Left renal pelvis (tissue), 4 donors: ENCODE measurements around the gene KDM4B. TPM values are rescaled to one million over a fixed set of nuclear protein-coding genes. Genes with fewer than 3 reads are reported as not detected.

Experiments
- DNase-seq, 4 donors: peaks; one replicate each; pipeline ENCODE4 v3.0.0-alpha.2; 2013; ENCODE audit warnings: low read depth in 4 of 4, low spot score in 3 of 4
- polyA plus RNA-seq, 4 donors: library from polyadenylated mRNA; unstranded; fragments of 120-200 nt; gene quantifications; one replicate each; pipeline ENCODE4 v1.2.1, GENCODE V29; 2013; ENCODE audit not compliant: insufficient read length in 4 of 4

The KDM4B gene
- polyA plus RNA-seq, 4 donors: 18.5 to 28.4 (median 22.4) TPM

DNA sequence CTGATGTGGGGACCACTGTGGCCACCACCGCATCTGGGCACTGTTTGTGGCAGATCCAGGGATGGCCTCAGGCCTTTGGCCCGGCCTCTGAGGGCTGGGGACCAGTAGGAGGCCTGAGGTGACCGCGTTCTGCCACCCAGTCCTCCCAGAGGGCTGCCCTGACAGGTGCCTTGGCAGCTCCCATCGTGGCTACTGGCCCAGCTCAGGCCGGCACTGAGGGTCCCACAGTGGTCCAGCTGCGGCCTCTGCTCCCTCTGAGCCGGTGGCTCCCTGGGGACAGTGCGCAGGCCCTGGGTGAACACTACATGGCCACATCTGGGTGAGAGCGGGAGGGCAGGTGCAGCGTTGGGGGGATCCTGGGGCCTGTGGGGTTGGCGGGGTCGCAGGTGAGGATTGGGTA, 61.9 kb downstream of the KDM4B start:
- no peak for DNase-seq

DNA sequence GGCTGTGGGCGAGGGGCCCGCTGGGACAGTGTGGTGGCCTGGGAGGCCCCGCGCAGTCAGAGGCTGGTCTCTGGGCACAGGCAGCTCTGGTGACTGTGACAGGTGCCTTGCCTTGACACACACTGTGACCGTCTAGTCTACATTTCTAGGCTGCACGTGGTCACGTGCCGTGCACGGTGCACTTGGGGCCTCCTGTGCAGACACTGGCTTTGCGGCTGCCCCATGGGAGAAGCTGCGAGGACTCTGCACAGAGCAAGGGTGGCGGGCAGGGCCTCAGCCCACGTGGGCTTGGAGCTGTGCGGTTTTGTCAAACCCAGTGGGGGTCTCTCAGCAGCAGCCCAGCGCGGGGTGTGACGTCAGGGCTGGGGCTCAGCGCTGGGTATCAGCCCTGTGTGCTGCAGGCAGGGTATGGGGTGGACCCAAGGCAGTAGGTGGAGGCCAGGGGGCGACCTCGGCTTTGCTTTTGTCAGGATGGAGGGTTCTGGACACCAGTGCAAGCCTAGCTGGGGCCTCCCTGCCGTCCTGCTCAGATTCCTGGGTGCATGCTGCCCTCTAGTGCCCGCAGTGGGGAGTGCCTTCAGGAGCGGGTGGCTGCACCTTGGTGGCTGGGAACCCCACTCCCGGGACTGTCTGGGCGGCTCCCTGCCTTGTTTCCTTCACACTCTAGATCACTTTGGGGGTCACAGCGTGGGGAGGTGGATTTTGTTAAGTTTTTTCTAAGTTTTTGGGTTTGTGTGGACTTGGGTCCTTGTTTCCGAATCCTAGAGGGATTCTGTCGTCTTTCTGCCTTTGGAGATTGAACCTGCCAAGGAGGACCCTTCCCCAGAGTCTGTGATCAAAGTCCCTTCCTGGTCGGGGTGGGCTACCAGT, 62.6 kb downstream of the KDM4B start:
- DNase-seq: peak; percentile 43 to 66 (median 56)

DNA sequence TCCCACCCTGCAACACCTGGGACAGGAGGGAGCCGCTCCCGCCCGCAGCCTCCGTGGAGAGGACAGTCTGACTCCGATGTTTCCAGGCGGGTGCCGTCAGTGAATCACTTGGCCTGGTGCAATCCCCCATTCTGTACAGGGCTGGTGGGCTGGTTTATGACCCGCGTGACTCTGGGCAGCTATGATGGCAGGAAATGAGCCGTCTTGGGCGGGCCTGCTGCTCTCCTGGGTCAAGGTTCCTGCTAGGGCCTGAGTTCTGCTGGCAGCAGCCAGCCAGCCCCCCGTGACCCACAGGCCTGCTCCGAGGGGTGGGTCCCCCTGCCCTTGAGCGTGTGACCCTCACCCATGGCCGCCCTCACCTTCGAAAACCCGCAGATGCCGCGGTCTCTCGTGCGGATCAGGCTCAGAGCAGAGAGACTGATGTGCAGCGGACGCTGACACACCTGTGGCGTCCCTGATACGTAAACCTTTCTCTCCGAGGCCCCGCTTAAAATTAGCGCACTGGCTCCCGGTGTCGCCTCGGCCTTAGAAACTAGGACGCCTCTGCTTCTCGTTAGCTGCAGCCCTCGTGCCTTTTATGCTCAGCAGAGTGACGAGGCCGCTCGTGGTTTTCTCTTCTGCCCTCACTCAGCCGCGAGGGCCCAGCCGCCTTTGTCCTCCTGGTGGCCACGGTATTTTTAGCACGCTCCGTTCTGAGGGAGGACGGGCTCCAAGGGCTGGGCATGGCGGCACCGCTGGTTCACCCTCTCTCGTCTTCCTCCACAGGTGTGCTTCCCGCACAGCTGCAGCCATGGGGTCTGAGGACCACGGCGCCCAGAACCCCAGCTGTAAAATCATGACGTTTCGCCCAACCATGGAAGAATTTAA, 63.4 kb downstream of the KDM4B start:
- no peak for DNase-seq

DNA sequence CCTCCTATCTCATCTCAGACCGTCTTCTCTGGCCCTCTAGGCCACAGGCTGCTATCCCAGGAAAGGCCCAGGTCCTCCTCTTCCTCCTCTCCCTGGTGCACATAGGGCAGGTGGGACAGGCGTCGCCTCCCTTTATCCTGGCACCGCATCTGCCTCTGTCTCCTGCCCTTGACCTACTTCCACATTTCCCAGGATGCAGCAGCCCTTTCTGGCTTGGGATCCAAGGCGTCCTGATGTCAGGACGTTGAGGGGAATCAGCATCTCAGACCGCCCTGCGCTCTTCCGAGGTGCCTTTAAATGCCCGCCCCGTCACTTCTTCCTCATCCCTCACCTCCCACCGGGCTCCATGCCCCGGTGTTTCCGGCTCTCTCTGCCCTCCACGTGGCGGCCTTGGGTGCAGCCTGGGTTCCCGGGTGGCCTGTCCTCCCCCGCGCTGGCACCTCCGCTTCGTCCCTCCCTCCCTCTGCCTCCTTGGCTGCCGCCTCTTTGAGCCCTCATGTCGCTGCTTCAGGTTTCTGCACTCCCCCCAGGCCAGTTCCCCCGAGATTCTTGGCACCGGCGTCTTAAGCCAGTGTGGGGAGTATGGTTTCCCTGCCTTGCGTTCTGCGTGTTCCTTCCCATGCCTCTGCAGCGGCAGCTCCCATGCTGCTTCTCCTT, 66.3 kb downstream of the KDM4B start:
- DNase-seq: no peak

DNA sequence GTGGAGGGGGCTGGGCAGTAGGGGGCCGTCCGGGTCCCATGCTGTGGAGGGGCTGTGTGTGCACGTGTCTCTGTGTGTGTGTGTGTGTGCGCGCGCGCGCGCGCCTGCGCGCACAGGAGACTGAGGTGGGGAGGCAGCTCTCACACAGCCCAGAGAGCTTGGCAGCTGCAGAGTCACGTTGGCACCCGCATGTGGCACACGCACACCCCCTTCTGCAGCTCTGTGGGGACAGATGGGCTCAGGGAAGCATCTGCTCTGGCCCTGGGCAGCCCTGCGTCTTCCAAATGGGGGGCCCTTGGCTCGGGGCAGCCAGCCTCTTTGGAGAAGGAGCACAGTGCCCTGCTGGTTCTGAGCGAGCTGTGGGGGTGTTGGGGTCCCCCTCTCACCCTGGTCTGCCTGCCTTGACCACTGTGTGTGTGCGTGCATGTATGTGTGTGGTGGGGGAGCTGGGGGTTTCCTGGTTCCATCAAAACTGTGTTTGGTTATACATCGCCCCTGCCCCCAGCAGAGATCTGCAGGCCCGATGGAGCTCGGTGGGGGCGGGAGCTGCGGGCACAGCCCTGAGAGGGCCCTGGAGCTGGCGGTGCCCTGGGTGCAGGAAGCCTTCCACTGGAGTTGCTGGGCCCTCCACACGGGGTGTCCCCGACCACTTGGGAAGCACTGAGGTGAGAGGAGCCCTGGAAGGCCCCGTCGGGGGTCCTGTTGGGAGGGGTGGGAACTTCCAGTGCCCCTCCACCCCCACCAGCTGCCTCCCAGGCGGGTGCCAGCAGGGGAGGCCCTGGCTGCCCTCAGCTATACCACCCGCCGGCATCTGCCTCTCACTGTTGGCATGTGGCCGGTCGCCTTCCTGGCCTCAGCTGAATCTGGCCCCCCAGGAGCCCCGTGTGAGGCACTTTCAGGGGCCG, 67.1 kb downstream of the KDM4B start:
- DNase-seq: no peak

DNA sequence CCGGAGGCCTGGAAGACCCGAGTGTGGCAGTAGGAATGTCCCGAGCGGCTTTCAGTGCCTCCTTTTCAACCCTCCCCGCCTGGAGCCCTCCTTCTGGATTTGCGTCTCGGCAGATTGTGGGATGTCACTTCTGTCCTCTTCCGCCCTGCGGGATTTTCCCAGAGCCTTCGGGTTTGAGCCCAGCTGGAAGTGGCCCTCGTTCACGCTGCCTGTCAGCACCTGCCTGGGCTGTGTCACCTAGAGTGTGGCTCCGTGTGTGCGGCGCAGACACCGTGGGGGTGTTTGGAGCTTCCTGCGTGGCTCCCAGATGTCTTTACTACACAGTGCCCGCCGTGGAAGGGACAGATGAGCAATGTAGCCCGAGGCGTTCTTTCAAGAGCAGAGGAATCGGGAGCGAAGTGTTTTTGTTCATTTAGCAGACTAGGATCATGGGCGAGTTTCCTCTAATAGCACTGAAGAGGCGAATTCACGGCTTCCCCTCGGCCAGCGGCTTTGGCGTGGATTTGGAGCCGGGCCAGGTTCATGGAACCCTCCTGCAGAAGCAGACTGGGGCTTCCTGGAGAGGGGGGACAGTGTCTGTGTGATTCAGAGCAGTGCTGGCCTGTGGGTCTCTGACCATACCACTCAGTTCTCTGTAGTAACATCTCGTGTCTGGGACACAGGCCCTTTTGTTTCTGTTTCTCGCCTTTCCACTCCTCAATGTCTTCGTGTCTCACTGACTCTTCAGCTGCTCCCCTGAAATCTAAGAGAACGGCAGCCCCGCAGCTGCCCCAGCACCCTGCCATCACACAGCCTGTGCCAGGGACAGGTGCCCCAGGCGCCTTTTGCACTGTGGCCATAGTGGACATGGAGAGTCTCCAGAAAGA, 68.0 kb downstream of the KDM4B start:
- DNase-seq: no peak

DNA sequence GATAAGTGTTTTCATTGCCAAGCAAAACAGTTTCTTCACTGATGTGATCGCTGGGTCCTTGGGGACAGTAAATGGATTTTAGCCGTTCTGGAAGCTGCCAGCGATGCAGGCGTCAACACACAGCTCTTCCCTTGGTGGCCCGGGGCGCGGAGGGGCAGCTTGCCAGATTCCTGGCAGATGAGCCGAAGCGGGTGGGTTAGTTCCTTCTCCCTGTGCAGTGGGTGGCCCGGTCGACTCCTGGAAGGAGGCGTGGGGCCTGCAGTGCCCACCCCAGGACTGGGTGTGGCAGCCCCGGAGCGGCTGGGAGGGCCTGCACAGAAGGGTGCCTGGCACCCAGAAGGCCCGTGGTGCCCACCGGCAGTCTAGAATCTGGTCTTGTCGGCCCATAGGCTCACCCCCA, 69.0 kb downstream of the KDM4B start:
- DNase-seq: no peak

DNA sequence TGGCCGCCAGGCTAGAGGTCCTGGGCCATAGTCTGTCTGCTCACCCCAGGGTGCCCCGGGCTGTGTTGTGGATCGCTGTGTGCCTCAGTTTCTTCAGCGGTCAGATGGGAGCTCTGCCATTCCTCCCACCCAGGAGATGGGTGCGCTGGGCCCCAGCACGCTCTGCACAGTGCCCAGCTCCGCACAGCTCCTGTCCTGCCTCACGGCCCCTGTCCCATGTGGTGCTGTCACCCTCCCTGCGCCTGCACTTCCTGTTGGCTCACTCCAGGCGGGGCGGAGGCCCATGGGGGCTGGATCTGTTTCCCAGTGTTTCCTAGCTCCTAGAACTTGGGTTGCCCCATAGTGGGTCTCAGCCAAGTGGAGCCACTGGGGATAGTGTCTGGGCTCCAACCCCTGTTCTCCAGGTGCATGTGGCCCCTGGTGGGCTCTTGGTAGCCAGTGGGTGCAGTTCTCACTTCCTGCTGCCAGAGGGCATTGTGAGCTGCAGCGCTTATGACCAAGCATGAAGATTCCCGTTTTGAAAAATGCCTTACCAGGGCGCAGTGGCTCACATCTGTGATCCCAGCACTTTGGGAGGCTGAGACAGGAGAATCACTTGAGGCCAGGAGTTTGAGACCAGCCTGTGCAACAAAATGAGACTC, 69.8 kb downstream of the KDM4B start:
- no peak for DNase-seq

DNA sequence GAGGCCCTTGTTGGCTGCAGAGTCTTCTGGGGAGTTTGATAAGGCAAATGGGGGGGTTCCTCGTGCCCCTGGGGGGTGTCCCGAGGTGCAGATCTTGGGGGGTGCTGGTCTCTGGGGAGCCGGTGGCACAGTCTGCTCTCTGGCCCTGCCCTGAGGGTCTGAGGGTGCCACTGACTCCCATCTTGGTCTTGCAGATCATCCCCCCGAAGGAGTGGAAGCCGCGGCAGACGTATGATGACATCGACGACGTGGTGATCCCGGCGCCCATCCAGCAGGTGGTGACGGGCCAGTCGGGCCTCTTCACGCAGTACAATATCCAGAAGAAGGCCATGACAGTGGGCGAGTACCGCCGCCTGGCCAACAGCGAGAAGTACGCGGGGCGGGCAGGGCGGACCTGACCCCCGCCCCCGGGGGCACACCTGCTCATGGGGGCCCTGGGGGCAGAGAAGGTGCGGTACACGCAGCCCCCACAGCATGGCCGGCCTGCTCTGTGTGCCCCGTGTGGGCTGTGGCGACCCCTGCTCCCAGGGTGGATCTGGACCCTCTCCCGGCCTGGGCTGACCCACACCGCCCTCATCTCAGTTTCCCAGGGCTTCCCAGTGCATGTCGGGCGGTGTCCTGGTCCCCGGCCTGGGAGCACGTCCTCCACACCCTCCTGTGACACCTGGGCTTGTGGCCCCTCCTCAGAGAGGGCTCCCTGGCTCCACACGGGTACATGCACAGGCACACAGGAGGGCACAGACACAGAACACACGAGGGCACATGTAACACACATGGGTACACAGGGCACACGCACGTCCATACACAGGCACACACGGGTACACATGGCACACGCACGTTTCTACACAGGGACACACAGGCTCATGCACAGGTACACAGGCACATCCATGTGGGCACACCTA, 71.0 kb downstream of the KDM4B start:
- no peak for DNase-seq

DNA sequence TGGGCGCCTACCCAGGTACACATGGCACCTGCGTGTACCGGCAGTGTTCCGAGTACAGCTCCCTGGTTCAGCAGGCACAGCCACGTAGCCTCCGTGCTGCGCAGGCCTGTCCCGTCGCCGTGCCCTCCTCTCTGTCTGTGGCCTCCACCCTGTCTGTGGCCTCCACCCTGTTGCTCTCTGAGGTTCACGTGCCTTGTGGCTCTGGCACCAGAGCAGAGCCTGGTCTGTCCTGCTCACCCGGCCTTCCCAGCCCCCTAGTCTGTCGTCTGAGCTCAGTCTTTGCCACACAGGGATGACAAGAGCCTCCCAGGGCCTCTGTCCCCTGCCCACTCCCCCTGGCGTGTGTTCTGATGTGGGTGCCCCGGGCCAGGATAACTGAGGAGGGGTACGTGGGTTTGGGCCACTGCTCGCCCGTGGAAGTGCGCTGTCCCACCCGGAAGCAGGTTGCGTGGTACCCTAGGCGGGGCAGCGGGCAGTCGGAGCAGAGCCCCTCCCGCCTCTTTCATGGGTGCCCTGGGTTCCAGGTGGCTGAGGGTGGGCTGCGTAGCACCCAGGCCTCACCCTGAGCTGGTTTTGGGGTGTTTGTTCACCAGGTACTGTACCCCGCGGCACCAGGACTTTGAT, 71.7 kb downstream of the KDM4B start:
- no peak for DNase-seq

DNA sequence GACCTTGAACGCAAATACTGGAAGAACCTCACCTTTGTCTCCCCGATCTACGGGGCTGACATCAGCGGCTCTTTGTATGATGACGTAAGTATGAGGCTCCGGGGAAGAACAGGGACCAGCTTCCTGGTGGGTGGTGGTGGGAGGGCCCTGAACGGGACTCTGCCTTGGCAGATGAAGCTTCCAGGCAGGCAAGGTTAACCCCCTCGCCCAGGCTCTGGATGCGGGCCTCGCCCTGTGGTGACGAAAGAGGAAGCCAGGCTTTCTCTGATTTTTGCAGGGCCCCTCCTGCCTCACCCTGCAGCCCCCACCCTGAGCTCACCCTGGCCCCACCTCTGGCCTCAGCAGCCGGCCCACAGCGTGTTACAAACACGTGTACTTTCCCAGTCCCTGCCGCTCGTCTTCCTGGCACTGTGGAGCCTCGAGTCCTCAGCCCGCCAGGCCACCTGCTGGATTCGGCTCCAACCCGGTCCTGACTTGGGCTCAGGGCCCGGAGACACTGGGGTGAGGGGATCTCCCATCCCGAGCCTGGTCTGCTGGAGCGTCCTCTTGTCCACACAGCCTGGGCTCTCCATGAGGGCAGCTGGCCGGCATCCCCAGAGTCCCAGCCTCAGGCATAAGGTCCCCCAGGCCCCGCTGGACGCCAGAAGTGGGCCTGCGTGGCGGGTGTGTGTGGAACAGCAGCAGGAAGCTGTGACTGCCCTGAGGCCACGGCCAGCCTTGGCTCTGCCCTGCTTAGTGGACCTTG, 72.4 kb downstream of the KDM4B start:
- no peak for DNase-seq

DNA sequence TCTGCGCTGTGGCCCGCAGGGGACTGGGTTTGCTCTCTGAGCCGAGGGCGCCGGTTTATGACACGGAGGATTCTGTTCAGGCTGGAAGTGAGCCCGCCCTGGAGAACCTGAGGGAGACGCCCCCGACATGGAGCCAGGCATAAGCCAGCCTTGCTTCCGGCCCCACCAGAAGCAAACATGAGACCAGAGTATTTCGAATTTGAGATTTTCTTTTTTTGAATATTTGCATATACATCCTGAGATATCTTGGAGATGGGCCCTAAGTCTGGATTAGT, 72.9 kb downstream of the KDM4B start:
- no peak for DNase-seq

DNA sequence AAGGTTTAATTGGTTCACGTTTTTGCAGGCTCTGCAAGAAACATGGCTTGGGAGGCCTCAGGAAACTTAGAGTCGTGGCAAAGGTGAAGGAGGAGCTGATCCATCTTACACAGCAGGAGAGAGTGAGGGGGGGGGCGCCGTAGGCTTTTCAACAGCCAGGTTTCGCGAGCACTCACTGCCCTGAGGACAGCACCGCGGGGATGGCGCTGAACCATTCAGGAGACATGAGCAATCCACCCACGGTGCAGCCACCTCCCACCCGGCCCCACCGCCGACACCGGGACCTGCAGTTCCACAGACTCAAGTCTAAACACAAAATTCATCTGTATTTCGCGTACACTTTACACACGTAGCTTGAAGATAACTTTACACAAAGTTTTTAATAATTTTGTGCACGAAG, 73.6 kb downstream of the KDM4B start:
- no peak for DNase-seq

DNA sequence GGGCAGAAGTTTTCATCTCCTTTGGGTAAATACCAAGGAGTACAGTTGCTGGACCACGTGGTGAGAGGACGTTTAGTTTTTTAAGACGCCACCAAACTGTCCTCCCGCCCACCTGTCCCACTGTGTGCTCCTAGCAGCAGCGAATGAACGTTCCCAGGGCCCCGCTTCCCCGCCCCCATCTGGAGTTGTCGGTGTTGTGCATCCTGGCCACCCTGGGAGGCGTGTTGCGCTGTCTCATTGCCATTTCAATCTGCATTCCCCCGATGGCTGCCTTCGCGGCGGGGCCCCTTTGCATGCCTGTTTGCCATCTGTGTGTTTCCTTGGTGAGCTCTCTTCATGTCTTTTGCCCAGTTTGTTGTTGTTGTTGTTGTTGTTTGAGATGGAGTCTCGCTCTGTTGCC, 76.1 kb downstream of the KDM4B start:
- no peak for DNase-seq

DNA sequence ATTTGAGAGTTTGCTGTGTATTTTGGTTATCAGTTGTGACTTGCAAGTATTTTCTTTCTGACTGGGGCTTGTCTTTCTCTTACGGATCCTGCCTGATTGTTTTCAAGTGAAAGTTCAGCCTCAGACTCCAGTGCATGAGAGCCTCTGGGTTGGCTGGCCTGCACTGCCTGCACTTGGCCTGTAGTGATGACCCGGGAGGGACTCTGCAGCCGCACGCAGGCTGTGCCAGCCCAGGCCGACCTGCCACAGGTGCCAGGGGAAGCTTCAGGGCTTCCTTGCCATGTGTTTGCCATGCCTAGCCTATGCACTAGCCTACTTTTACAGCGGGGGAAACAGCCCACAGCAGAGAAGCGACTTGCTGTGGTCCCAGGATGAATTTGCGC, 77.0 kb downstream of the KDM4B start:
- DNase-seq: no peak

DNA sequence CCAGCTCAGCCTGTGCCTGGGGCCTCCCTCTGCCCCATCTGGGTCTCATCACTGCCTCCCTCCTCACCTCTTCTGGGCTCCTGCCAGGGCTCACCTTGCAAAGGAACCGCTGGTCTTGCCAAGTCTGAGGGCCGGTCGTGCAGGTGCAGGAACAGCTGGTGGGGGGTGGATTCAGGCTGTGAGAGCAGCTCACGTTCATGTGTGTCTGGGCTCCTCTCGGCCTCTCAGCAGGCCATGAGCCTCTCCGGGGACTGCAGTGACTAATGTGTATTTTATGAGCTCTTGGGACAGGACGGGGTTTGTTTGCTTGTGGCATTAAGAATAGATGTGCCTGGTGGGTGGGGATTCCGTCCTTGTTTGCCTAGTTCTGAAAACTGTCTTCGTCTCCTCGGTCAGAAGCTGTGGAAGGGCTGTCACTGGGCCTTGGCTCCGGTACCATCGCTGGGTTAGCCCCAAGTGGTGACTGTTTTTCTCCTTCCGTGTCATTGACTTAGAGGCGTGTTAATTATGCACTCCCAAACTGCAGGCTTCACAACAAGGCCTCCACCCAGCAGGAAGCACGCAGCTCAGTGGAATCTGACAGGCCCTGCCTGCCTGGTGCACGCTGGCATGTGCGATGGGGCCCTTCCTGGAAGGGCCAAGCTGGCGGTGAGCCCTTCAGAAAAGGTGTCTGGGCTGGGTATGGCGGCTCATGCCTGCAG, 77.6 kb downstream of the KDM4B start:
- no peak for DNase-seq
